Measurements from ENCODE around the gene FXN.
"Not testable (repeated sequence)": the region's sequence is repeated elsewhere in the genome, so short reads cannot be mapped to it uniquely, and the experiment has no call there.

FXN gene

GRCh38 chr9:69035438-69036308, at the start of gene FXN:
Gene FXN, plus strand, starts transcription at chr9:69035752. Its CDS starts 31 bp downstream, at chr9:69035783.
- DNase-seq: peak; percentile 61

- not testable (repeated sequence) for DNase-seq
Observed at GRCh38 chr9:68986949-68987348, 48.6 kb upstream of the FXN start.

GRCh38 chr9:68991457-68991856, 44.1 kb upstream of the FXN start:
- no peak for DNase-seq

DNA sequence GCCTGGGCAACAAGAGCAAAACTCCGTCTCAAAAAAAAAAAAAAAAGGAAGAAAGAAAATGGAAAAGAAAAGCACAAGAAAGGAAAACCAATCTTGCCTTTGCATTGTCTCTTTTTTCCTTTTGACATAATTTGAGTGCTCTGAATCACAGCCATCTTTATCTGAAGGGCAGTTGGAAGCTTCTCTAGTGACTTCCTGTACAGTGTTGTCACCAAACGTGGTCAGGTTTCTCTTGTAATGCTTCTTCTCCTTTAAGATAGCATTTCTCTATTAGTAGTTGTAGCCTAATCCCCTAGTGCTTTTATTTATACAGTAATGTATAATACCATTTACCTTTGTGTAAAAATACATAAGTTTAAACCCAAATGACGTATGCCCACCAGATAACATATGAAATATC, 39.8 kb upstream of the FXN start:
- no peak for DNase-seq

- DNase-seq: no peak
Observed at GRCh38 chr9:68996462-68996861, 39.1 kb upstream of the FXN start.

GRCh38 chr9:68997666-68998065, 37.9 kb upstream of the FXN start:
- no peak for DNase-seq

GRCh38 chr9:68998385-68998784, 37.2 kb upstream of the FXN start:
- no peak for DNase-seq

DNA sequence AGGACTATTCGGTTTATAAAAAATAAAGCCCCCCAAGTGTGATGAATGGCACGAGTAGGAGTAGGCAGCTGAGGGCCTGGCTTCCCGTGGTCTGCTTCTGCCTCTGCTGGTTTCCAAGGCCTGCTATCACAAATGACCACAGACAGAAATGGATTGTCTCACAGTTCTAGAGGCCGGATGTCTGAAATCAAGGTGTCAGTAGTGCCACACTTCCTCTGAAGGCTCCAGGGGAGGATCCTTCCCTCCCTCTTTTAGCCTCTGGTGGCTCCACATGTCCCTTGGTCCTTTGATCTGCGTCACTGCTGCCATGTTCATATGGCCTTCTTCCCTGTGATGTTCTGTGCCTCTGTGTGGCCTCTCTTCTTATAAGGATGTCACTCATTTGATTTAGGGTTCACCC, 36.7 kb upstream of the FXN start:
- no peak for DNase-seq

DNA sequence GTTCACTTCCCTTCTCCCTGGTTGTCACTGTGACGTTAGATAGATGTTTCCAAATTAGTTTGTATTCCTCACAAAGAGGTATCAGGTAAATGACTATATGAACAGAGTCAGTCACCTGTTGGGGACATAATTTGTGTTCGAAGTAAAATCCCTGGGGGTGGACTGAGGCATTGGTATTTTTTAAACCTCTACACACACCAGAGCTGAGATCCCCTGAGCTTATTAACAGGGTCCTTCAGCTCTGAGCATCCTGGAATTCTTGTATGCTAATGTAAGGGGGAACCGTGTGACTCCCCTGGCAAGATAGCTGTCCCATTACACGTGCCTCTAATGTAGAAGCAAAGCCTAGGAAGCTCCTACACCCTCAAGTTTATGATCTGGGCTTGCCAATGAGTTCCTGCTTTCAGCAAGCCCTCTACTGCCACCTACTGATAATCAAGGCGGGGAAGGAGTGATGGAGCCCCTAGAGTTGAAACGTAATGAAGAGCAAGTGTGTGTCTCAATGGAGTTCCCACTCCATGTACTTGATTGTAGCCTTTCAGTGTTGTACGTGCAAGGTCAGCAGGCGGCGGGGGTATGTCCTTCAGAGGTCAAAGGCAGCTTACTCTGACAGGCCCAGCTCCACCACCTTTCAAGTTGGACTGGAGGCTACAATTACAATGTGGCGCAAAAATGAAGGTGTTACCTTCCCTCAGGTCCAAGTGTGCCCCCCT, 36.0 kb upstream of the FXN start:
- DNase-seq: peak; percentile 73

DNA sequence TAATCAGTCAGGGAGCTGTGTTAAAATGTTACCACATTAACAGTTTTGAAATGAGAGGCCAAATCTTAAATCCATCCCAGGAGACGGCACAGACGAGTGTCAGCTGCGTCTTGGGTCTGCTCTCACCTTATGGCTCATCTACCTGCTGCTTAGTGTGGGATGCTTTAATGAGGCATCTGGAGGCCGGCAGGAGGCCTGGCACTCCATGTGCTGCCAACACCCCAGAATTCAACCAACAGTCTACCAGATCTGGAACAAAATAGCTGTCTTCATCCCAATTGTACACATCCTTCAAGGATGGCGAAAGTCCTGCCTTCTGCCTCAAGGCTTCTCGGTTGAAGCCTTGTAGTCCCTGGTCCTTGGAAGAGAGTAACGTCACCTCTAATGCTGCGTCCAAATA, 33.6 kb upstream of the FXN start:
- DNase-seq: no peak

DNA sequence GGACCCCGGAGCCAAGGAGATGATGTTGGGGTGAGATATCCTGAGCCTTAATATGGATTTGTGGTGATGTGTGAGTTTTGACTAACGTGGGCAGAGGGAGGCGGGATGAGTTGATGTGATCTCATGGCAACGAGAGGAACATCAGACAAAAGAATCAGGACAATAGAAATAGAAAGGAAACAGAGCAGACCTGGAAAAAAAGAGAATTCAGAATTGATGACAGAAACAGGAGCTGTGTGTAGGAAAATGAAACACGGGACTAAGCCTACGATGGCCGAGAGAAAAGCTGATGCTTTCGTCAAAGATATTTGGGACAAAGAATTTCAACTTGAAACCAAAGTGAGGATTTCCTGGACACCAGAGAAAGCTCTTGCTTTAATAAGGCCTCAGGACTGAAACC, 32.5 kb upstream of the FXN start:
- DNase-seq: no peak

DNA sequence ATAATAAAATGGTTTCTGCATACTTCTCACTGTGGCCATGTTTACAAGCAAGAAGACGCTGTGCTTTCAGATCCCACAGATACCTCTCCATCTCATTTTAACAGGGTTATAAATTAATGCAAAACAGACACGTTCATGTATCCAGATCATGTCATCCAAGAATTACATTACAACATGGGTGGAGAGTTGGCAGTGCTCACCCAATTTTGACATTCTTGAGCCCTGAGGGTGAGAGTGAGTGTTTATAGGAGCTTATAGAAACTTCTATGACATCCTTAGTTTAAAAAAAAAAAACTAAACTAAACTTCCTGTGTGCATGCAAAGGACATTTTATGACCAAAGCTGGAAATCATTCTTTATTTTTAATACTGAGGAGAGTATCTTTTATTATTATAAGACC, 30.7 kb upstream of the FXN start:
- DNase-seq: no peak

GRCh38 chr9:69009708-69010107, 25.8 kb upstream of the FXN start:
- no peak for DNase-seq

GRCh38 chr9:69012696-69013381, 22.7 kb upstream of the FXN start:
- DNase-seq: no peak

DNA sequence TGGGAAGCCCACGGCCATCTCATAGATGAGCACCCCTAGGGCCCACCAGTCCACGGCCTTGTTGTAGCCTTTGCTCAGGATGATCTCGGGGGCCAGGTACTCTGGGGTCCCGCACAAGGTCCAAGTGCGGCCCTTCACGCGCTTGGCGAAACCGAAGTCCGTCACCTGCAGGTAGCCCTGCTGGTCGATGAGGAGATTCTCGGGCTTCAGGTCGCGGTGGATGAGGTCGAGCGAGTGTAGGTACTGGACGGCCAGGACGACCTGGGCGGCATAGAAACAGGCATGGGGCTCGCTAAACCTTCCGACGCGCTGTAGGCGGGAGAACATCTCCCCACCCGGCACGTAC, 22.2 kb upstream of the FXN start:
- no peak for DNase-seq

DNA sequence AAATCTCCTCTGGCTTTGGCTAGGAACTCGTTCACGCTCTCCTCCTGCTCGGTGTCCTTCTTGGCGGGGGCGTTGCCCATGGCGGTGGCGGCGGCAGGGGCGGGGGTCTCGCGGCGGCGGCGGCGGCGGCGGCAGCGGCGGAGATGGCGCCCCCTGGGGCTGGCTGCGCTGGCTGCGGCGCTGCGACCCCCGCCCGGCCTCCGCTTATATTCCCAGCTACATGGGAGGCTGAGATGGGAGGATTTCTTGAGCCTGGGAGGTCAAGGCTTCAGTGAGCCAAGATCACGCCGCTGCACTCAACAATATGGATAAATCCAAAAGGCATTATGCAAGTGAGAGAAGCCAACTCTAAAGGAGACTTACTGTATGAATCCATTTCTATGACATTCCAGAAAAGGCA, 21.5 kb upstream of the FXN start, which contains the start of gene PRKACG:
PRKACG (minus strand) TSS at position 101 of the 400 bp plus-strand sequence; CDS start at position 80, 21 bp downstream.
- no peak for DNase-seq

- no peak for DNase-seq
Observed at GRCh38 chr9:69016191-69017096, 19.1 kb upstream of the FXN start.

- no peak for DNase-seq
Observed at GRCh38 chr9:69018737-69019136, 16.8 kb upstream of the FXN start.

DNA sequence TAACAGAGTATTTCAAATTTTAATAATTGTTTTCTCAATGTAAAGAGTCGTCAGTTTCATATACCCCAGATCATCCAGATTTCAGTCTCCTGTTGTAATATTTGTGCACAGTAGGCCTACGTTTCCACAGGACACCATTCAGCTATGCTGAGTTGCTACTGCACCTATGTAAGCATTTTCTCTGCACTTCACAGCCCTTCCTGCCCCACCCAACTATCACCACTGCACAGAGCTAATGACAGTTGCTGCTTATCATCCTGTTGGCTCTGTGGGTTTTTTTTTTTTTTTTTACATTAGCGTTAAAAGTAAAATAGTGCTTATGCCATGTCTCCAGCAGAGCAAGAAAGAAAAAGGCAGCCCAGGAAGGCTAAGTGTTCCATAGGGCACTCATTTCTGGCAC, 15.7 kb upstream of the FXN start:
- no peak for DNase-seq

DNA sequence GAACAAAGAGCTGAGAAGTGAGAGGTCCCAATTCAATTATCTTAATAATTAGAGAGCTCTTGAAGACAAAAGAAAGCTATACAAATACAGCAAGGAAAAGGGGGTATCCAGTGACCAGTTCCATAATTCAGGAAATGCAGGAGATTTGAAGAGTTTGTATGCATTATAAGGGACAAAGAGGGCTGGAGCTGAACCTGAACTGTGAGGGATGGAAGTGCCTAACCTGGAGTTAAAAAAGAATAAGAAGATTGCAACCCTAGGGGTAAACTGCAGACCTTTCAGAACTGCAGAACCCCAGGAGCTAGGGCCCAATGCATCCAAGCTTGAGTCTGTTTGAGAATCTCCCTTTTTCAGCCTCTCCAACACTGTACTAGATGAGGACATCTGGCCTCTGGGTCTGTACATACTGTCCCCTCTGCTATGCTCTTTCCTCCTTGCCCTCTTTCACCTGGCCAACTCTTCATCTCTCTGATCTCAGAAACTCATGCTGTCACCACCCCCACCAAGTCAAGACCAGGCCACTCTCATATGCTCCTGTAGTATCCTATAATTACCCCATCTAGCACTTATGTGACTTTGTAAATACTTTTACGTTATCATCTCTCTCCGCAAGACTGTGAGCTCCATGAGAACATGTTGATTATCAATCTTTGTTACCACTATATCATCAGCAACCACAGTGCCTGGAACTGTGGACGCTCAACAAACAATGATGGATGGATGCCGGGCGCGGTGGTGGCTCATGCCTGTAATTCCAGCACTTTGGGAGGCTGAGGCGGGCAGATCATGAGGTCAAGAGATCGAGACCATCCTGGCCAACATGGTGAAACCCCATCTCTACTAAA, 15.0 kb upstream of the FXN start:
- DNase-seq: no peak

- peak; percentile 69 for DNase-seq
Observed at GRCh38 chr9:69023650-69024049, 11.9 kb upstream of the FXN start.
